NCI-H82 treated with DMSO at 0.1 percent for 48 hours (cell line): Measurements from ENCODE around the gene KCTD19.
"Not testable (repeated sequence)": the region's sequence is repeated elsewhere in the genome, so short reads cannot be mapped to it uniquely, and the experiment has no call there.

Source experiments
- DNase-seq: peaks from one replicate; lab custom pipeline; 2025; ENCODE audit not compliant: unreplicated experiment; lab: John Stamatoyannopoulos, UW

The KCTD19 gene

DNA sequence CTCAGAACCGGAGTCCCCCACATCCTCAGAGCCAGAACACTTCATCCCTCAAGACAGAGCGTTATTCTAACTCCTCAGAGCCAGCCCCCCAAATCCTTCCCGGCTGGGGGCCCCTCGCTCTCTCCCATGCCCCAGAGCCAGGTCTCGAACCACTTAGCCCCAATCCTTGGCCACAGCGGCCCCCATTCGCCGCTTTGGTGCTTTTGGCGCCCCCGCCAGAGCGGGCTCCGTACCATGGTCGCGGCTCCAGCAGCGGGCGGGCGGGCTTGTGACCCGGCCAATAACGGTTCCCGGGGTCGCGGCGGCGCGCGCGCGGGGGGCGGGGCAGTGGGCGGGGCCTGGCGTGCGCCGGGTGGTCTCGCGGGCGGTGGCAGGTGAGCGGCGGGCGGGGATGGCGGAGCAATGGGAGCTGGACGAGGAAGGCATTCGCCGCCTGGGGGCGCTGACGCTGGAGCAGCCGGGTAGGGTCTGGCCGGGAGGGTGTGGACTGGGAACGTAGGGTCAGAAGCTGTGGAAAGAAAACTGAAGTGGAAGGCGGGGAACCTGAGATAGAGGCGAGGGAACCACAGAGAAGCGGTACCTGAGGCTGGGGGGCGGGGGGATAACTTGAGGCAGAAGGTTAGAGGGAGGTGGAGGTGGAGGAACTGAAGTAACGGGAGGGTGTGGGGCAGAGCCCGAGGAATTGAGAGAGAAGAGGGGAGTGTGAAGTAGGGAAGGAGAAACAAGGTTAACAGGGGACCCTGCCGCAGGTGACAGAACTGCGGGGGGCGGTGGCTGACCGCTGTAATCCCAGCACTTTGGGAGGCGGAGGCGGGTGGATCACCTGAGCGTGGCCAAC is at the start of gene KCTD19, which contains the start of gene LRRC36:
Gene KCTD19, minus strand, starts transcription at position 270 of the 838 bp plus-strand sequence. Its CDS starts 34 bp downstream, at position 236.
Gene LRRC36, plus strand, starts transcription at position 344 of the 838 bp plus-strand sequence. Its CDS starts 48 bp downstream, at position 392.
- peak; percentile 66 for DNase-seq

DNA sequence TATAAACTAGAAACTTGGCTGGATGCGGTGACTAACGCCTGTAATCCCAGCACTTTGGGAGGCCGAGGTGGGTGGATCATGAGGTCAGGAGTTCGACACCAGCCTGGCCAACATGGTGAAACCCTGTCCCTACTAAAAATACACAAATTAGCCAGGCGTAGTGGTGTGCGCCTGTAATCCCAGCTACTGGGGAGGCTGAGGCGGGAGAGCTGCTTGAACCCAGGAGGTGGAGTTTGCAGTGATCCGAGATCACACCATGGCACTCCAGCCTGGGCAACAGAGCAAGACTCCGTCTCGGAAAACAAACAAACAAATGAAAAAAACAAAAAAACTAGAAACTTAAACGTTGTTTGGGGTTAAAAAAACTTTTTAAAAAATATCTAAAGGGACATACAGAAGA is 49.5 kb upstream of the KCTD19 start:
- DNase-seq = not testable (repeated sequence)

DNA sequence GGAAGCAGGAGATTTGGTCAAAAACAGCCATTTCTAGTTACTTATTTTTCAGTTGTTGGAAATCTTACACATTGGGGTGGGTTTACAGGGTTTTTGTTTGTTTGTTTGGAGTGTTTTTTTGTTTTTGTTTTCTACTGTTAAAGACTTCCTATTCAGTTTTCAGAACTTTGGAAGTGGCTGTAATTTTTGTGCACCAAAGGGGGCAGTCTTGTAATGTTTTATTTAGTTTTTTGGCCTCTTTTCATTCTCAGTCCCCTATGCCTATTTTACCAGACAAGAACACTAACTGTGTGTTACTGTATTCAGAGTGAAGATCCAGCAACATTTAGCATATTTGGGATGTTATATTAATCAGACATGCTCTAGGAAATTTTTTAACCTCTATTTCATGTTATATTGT is 46.1 kb upstream of the KCTD19 start:
- DNase-seq = no peak

DNA sequence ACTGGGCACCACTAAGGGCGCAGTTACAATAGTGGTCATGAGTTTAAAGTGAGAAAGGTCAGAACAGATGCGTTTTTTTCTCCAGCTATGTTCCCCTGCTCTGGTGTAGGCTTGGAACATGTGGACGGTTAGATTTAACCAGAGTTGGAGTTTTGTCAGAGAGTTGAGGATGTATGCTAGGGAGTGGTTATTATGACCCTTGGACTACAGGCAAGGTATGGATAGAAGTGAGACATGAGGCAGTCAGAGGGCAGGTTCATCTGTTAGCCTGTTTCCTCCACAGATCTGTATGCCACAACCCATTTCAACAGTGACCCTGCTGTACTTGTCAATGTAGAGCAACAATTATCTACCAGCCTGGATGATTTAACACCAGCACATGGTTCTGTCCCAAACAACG is 44.1 kb upstream of the KCTD19 start:
- no peak for DNase-seq

- DNase-seq = no peak
Measured at GRCh38 chr16:67364600-67365235, 38.2 kb upstream of the KCTD19 start.

- no peak for DNase-seq
Measured at GRCh38 chr16:67361038-67361437, 34.5 kb upstream of the KCTD19 start.

DNA sequence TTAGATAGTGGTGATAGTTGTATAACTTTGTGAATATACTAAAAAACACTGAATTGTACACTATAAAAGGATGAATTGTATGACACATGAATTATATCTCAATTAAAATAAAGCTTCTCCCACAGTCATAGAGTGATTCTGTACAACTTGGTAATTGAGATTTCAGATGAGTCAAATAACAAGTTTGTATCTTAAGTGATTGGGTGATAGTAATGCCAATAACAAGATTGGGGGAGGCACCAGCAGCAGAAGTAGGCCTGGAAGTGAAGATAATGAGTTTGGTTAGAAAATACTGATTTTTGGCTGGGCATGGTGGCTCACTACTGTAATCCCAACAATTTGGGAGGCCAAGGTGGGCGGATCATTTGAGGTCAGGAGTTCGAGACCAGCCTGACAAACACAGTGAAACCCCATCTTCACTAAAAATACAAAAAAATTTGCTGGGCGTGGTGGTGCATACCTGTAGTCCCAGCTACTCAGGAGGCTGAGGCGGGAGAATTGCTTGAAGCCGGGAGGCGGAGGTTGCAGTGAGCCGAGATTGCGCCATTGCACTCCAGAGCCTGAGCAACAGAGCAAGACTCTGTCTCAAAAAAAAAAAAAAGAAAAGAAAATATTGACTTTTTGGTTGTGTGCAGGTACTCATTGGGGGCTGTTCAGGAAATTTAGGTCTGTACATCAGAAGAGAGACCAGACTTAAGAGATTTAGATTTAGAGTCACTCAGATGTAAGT is 33.2 kb upstream of the KCTD19 start:
- not testable (repeated sequence) for DNase-seq

- DNase-seq = no peak
Measured at GRCh38 chr16:67357561-67357960, 31.0 kb upstream of the KCTD19 start.

DNA sequence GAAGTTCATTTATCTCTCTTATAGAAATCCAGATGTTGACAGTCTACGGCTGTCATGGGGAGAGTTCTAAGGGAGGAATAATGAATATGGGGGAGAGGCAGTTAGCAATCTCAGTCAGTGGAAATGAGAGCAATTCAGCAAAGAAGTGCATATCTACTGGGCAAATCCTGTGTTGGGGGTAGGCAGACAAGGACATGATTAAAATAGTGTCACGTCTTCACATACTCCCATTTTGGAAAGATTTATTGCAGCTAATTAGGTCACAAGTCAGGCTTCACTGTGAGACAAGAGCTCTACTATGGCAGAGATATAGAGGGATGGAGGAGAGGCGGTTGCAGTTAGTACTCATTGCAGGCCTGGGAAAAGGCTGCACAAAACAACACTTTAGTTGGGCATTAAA is 29.9 kb upstream of the KCTD19 start:
- no peak for DNase-seq

- not testable (repeated sequence) for DNase-seq
Measured at GRCh38 chr16:67352463-67352862, 25.9 kb upstream of the KCTD19 start.

GRCh38 chr16:67350324-67350723 is 23.8 kb upstream of the KCTD19 start:
- no peak for DNase-seq

DNA sequence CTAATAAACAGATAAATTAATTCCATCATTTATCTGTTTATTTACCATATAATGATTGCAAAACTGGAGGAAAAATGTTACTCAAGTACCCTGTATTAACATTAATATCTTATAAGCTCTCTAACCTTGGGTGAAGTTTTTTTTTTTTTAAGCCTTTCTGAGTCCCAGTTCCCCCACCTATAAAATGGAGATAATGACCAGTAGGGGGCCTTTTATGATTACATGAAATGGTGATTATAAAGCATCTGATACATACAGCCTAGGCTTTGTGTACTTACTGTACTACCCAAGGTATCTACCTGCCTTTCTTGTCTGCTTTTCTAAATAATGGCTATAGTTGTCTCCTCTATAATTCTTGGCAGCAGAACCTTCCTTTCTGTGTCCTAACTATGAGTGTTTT is 22.6 kb upstream of the KCTD19 start:
- no peak for DNase-seq

DNA sequence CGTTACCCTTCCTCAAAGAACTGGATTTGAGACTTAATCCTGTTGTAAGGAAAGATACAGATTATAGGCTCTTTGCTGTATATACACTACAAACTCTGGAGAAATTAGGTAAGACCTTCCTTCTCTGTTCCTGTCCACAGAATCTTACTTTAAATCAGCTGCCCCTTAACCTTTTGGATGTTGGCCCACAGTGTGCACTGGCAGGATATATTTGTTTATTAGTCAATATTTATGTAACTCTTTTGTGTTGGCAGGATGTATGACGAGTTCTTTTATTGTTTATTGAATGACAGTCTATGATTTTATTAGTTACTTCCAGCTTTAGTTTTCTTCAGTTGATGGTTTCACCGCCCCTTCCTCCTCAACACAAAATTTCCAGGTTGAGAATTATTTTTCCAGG is 19.8 kb upstream of the KCTD19 start:
- DNase-seq = no peak

- DNase-seq = no peak
Measured at GRCh38 chr16:67345401-67345800, 18.9 kb upstream of the KCTD19 start.

DNA sequence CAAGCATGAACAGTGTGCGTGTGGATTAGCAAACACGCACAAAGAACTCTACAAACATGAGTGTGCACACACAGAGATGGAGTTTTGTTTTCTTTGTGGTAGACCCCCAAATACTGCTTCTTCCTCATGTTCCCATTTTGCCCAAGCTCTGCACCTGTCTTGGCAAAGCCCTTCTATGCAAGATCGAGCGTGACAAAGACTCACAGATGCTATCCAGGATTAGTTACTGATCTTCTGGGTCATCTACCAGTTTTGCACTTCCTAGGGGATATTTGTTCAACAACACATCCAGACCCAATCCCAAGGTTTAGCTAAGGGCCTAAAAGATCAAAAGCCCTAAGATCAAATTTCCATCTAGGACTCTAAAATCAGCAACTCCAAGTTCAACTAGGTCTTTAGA is 16.1 kb upstream of the KCTD19 start:
- no peak for DNase-seq

- no peak for DNase-seq
Measured at GRCh38 chr16:67341250-67341649, 14.7 kb upstream of the KCTD19 start.

- DNase-seq = no peak
Measured at GRCh38 chr16:67339453-67339852, 12.9 kb upstream of the KCTD19 start.

DNA sequence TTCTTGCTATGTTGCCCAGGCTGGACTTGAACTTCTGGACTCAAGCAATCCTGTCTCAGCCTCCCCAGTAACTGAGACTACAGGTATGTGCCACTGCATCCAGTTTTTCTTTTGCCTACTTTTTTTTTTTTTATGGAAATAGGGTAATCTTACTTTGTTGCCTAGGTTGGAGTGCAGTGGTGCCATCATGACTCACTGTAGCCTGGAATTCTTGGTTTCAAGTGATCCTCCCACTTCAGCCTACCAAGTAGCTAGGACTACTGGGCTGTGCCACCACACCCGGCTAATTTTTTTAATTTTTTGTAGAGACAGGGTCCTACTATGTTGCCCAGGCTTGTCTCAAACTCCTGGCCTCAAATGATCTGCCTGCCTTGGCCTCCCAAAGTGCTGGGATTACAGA is 10.1 kb upstream of the KCTD19 start:
- DNase-seq = no peak

DNA sequence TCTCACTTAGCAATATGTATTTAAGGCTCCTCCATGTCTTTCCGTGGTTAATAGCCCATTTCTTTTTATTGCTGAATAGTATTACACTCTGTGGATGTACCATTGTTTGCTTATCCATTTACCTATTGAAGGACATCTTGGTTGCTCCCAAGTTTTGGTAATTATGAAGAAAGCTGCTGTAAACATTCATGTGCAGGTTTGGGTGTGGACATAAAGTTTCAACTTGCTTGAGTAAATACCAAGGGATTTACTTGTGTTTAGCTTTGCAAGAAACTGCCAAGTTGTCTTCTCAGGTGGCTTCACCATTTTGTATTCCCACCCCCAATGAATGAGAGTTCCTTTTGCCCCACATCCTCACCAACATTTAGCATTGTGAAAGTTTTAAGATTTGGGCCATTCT is 9.6 kb upstream of the KCTD19 start:
- no peak for DNase-seq

DNA sequence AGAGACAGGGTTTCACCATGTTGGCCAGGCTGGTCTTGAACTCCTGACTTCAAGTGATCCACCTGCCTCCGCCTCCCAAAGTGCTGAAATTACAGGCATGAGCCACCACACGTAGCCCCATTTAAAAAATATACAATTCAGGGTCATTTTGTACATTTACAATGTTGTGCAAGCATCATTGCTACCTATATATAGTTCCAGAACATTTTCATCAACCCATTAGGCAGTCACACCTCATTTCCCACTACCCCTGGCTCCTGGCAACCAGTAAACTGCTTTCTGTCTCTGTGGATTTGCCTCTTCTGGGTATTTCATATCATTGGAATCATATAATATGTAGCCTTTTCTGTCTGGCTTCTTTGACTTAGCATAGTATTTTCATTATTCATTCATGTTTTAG is 6.8 kb upstream of the KCTD19 start:
- DNase-seq = no peak

GRCh38 chr16:67329901-67330300 is 3.4 kb upstream of the KCTD19 start:
- DNase-seq = no peak

DNA sequence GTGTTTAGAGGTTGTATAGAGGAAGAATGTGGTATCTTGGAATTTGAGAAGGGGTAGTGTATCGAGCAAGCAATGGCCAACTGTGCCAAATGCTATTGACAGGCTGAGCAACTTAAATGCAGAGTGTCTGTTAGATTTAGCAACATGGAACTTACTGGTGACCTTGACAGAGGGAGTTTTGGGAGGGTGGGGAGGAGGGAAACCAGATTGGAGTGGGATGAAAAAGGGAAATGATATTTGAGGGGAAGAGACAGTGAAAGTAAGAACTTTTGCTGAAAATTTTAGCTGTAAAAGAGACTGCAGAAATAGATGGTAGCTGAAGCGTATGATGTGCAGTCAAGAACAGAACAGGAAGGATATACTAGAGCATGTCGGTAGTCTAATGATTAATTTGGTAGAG is 1.2 kb upstream of the KCTD19 start:
- DNase-seq = no peak
